ENCODE results near the gene ATRIP.

DNA sequence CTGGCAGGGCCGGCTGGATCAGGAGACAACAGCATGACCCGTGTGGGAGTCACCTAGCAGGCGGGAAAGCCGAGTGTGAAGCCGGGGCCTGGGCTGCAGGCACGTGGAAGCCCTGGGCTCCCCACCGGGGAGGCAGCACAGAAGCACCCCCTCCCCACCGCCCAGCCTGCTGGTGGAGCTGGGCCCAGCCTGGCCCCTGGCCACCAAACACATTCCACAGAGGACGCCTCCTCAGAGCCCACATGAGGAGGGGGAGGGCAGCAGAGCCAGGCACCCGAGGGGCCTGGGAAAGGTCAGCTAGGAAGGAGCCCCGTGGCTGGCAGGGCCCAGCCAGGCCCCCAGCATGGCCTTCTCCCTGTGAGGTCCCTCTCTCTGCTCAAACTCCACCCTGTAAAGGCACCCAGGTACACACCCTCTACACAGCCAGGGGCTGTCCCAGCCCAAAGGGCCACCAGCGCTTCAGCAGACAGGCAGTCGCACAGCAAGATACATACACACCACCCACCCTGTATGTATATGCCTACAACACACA, 21.2 kb upstream of the ATRIP start:
- TF ChIP-seq, protein P1, sequence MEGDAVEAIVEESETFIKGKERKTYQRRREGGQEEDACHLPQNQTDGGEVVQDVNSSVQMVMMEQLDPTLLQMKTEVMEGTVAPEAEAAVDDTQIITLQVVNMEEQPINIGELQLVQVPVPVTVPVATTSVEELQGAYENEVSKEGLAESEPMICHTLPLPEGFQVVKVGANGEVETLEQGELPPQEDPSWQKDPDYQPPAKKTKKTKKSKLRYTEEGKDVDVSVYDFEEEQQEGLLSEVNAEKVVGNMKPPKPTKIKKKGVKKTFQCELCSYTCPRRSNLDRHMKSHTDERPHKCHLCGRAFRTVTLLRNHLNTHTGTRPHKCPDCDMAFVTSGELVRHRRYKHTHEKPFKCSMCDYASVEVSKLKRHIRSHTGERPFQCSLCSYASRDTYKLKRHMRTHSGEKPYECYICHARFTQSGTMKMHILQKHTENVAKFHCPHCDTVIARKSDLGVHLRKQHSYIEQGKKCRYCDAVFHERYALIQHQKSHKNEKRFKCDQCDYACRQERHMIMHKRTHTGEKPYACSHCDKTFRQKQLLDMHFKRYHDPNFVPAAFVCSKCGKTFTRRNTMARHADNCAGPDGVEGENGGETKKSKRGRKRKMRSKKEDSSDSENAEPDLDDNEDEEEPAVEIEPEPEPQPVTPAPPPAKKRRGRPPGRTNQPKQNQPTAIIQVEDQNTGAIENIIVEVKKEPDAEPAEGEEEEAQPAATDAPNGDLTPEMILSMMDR (IDR thresholded peaks at IDR 0.05; ENCODE audit: borderline replicate concordance, extremely low read depth, low read length, poor library complexity, severe bottlenecking): no peak
- no peak for TF ChIP-seq EZH2 (IDR thresholded peaks at IDR 0.05; ENCODE audit: borderline replicate concordance, low read depth, low read length, severe bottlenecking)

Measured in DND-41 (cell line).